Measurements from ENCODE around the gene RBL2. TPM values are rescaled to one million over a fixed set of nuclear protein-coding genes. Genes with fewer than 3 reads are reported as not detected.

The RBL2 gene
- total RNA-seq, 1 experiment from 2014 or later, result 14.2 TPM

- peaks cover 8% of the 10 kb centered on the region for H3K4me1 ChIP-seq (ENCODE audit: insufficient read depth, low read length)
- POLR2A ChIA-PET (ENCODE audit: unreplicated experiment), result no interaction called here
- no peak overlapping the region for H3K4me2 ChIP-seq (ENCODE audit: low read length)
- no peaks in the 10 kb centered on the region for H3K79me2 ChIP-seq (ENCODE audit: low read length)
- peaks cover 4% of the 10 kb centered on the region; the same call in 1 of the 2 replicates for H3K36me3 ChIP-seq (ENCODE audit: low read depth, low read length)
- peak; percentile 40; the same call in 1 of the 2 replicates for ATAC-seq
- no peaks in the 10 kb centered on the region for H4K20me1 ChIP-seq (ENCODE audit: low read length)
- H3K9me3 ChIP-seq (ENCODE audit: low read length), result no peaks in the 10 kb centered on the region
- H2AFZ ChIP-seq (ENCODE audit: low read length), result no peak overlapping the region
- H3F3A ChIP-seq (ENCODE audit: low read length, unreplicated experiment), result no peaks in the 10 kb centered on the region
- TF ChIP-seq, protein P1, sequence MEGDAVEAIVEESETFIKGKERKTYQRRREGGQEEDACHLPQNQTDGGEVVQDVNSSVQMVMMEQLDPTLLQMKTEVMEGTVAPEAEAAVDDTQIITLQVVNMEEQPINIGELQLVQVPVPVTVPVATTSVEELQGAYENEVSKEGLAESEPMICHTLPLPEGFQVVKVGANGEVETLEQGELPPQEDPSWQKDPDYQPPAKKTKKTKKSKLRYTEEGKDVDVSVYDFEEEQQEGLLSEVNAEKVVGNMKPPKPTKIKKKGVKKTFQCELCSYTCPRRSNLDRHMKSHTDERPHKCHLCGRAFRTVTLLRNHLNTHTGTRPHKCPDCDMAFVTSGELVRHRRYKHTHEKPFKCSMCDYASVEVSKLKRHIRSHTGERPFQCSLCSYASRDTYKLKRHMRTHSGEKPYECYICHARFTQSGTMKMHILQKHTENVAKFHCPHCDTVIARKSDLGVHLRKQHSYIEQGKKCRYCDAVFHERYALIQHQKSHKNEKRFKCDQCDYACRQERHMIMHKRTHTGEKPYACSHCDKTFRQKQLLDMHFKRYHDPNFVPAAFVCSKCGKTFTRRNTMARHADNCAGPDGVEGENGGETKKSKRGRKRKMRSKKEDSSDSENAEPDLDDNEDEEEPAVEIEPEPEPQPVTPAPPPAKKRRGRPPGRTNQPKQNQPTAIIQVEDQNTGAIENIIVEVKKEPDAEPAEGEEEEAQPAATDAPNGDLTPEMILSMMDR (conservative IDR thresholded peaks at IDR 0.05; ENCODE audit: low read depth, low read length), result no peak
- TF ChIP-seq EZH2 (IDR thresholded peaks at IDR 0.05; ENCODE audit: low read length, unreplicated experiment) (no peak), EZH2phosphoT487 (IDR thresholded peaks at IDR 0.05; ENCODE audit: borderline replicate concordance, low read length) (no peak)
- H3K27me3 ChIP-seq (ENCODE audit: low read length), result no peaks in the 10 kb centered on the region
- intact Hi-C loops (cut with micrococcal nuclease), result no loop called here
- H3K27ac ChIP-seq (ENCODE audit: low read length), result no peak overlapping the region
- no peak overlapping the region for H3K9ac ChIP-seq (ENCODE audit: low read length)
- DNase-seq, result peak; percentile 62
- no peaks in the 10 kb centered on the region for H3K9me2 ChIP-seq (replicated peaks; ENCODE audit: low read length)
- BruUV-seq (replicated peaks), result no TSS peak
- CTCF ChIA-PET, result no interaction called here
- no peak overlapping the region for H3K4me3 ChIP-seq (ENCODE audit: low read length)
Measured at GRCh38 chr16:53465606-53466280, 31.5 kb downstream of the RBL2 start.

DNA sequence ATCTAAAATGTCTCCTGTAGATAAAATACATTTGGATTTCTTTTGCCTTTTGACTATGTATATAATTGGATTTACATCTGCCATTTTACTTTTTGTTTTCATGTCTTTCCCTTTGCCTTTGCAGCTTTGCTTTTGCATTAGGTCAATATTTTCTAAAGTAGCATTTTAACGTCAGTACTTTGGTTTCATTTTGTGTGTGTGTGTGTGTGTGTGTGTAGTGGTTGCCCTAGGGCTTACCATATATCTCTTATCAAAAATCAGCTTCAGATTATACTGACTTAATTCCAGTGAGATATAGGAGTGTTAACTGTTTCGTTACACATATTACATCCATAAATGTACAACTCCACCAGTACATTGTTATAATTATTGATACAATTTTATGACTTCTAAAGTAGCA lies 42.6 kb downstream of the RBL2 start:
- ATAC-seq (no peak), DNase-seq (no peak)
- Histone ChIP-seq H3K4me1 (ENCODE audit: insufficient read depth, low read length) (no peaks in the 10 kb centered on the region), H3F3A (ENCODE audit: low read length, unreplicated experiment) (no peaks in the 10 kb centered on the region), H2AFZ (ENCODE audit: low read length) (no peak overlapping the region), H3K27me3 (ENCODE audit: low read length) (no peaks in the 10 kb centered on the region), H3K4me2 (ENCODE audit: low read length) (no peak overlapping the region), H3K4me3 (ENCODE audit: low read length) (no peak overlapping the region), H4K20me1 (ENCODE audit: low read length) (no peaks in the 10 kb centered on the region), H3K79me2 (ENCODE audit: low read length) (no peaks in the 10 kb centered on the region), H3K27ac (ENCODE audit: low read length) (no peak overlapping the region), H3K36me3 (ENCODE audit: low read depth, low read length) (no peaks in the 10 kb centered on the region), H3K9ac (ENCODE audit: low read length) (no peak overlapping the region), H3K9me3 (ENCODE audit: low read length) (no peaks in the 10 kb centered on the region), H3K9me2 (replicated peaks; ENCODE audit: low read length) (no peaks in the 10 kb centered on the region)
- POLR2A ChIA-PET (ENCODE audit: unreplicated experiment), result no interaction called here
- intact Hi-C loops (cut with micrococcal nuclease), result no loop called here
- BruUV-seq (replicated peaks), result no TSS peak
- TF ChIP-seq EZH2phosphoT487 (IDR thresholded peaks at IDR 0.05; ENCODE audit: borderline replicate concordance, low read length), result no peak
- CTCF ChIA-PET, result no interaction called here

- H3K27ac ChIP-seq (ENCODE audit: low read length), result no peak overlapping the region
- no TSS peak for BruUV-seq (replicated peaks)
- ATAC-seq (no peak), DNase-seq (no peak)
- H2AFZ ChIP-seq (ENCODE audit: low read length), result no peak overlapping the region
- H3K79me2 ChIP-seq (ENCODE audit: low read length), result no peaks in the 10 kb centered on the region
- ChIA-PET CTCF (no interaction called here), POLR2A (ENCODE audit: unreplicated experiment) (no interaction called here)
- H3K9me2 ChIP-seq (replicated peaks; ENCODE audit: low read length), result no peaks in the 10 kb centered on the region
- no peaks in the 10 kb centered on the region; the same call in 1 of the 2 replicates for H3K36me3 ChIP-seq (ENCODE audit: low read depth, low read length)
- no peaks in the 10 kb centered on the region for H4K20me1 ChIP-seq (ENCODE audit: low read length)
- no peak overlapping the region for H3K4me2 ChIP-seq (ENCODE audit: low read length)
- TF ChIP-seq, protein P1 (conservative IDR thresholded peaks at IDR 0.05; ENCODE audit: low read depth, low read length), result no peak
- TF ChIP-seq EZH2 (IDR thresholded peaks at IDR 0.05; ENCODE audit: low read length, unreplicated experiment), result no peak
- TF ChIP-seq EZH2phosphoT487 (IDR thresholded peaks at IDR 0.05; ENCODE audit: borderline replicate concordance, low read length), result no peak
- H3K4me1 ChIP-seq (ENCODE audit: insufficient read depth, low read length), result no peaks in the 10 kb centered on the region
- H3K9ac ChIP-seq (ENCODE audit: low read length), result no peak overlapping the region
- H3K4me3 ChIP-seq (ENCODE audit: low read length), result no peak overlapping the region
- intact Hi-C loops (cut with micrococcal nuclease), result no loop called here
- H3F3A ChIP-seq (ENCODE audit: low read length, unreplicated experiment), result no peaks in the 10 kb centered on the region
- no peaks in the 10 kb centered on the region for H3K27me3 ChIP-seq (ENCODE audit: low read length)
- H3K9me3 ChIP-seq (ENCODE audit: low read length), result no peaks in the 10 kb centered on the region
Measured at GRCh38 chr16:53478965-53479364, 44.7 kb downstream of the RBL2 start.
